HG02798 (cell line): ENCODE results near the gene GIMAP5.

Experiments used
- ATAC-seq: cut with Tn5 transposase; IDR thresholded peaks from one replicate; pipeline ENCODE4 v1.9.1; 2021; ENCODE audit warnings: mild to moderate bottlenecking; ENCODE audit not compliant: unreplicated experiment, poor library complexity

The GIMAP5 gene

DNA sequence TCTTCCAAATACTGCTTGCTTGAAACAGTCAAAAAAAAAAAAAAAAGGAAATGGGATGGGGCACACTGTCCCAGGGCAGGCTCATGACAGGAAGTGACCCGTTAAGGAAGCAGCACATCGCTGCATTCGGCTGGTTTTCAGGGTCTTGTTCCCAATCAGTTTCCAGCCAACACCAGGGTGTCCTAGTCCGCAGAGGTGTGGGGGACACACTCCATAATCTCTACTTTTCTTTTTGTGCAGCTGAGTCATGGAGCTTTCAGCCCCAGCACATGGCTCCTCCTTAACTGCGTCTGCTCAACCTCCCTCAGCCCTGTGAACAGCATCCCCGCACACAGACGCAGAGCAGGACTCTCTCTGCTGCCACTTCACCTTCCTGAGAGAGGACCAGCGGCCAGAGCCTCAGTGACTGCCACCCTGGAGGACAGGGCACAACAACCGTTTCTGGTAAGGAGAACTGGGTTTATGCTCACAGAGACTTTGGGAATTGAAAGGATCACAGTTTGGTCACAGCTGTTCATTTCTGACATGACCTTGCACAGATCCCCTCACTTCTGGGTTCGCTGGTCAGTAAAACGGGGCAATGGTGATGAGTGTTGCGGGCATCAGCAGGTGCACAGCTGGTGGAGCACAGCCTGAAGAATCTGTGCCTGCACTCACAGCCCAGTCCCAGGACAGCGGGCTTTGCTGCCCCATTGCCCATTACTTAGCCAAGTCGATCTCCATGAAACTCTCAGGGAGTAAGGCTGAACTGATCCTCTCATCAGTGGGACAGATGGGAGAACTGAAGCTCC, at the start of gene GIMAP5:
GIMAP5 (plus strand) TSS at position 154 of the 791 bp plus-strand sequence. CDS start 3,467 bp downstream, outside the sequence.
- ATAC-seq: peak; percentile 60

- ATAC-seq: no peak
These were observed 48.6 kb upstream of the GIMAP5 start for GRCh38 chr7:150688630-150689029.

GRCh38 chr7:150695654-150696053, 41.6 kb upstream of the GIMAP5 start:
- no peak for ATAC-seq

- no peak for ATAC-seq
These were observed 34.0 kb upstream of the GIMAP5 start for GRCh38 chr7:150703209-150703608.

GRCh38 chr7:150715293-150715692, 21.9 kb upstream of the GIMAP5 start:
- ATAC-seq: no peak

GRCh38 chr7:150715738-150716137, 21.5 kb upstream of the GIMAP5 start:
- ATAC-seq: no peak

GRCh38 chr7:150716368-150716767, 20.9 kb upstream of the GIMAP5 start, which contains the start of gene GIMAP1:
Gene GIMAP1, plus strand, starts transcription at chr7:150716613. Its CDS starts 2,435 bp downstream, at chr7:150719048.
- peak; percentile 44 for ATAC-seq

- ATAC-seq: no peak
These were observed 20.3 kb upstream of the GIMAP5 start for GRCh38 chr7:150716939-150717338.

- ATAC-seq: no peak
These were observed 19.3 kb upstream of the GIMAP5 start for GRCh38 chr7:150717814-150718420.

DNA sequence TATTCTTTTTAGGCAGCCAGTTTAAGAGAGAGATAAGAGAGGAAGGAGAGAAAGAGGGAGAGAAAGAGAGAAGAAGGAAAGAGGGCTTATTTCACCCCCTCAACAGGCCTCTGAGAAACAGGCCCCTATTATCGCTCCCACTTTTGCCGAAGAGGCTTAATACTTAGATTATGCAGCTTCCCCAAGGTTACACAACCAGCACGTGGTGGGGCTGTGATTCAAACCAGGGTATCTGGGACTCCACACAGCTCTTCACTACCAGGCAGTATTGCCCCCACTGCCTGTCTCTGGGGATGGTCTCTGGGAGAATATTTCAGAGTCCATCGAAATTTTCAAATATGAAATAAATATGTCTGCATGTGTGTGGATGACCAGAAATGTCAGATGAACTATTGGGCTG, 17.8 kb upstream of the GIMAP5 start:
- ATAC-seq: no peak

- ATAC-seq: no peak
These were observed 17.0 kb upstream of the GIMAP5 start for GRCh38 chr7:150719960-150720891.

DNA sequence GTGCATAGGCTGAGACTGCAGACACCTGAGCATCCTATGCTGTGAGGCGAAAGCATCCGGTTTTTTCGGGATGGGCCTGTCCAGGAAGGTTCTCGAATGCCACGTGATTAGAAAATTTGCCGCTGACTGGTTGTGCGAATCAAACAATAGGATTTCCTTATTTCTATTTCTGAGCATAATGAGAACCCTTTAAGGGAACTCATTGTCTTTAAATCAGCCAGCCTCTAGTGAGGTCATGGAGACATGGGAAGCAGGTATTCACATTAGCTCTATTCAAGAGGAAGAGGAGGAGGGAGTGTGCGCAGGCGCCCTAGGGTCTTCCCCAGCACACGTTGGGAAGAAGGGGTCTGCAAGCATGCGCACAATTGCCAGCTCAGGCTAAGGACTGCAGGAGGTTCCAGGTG, 15.2 kb upstream of the GIMAP5 start:
- ATAC-seq: no peak

DNA sequence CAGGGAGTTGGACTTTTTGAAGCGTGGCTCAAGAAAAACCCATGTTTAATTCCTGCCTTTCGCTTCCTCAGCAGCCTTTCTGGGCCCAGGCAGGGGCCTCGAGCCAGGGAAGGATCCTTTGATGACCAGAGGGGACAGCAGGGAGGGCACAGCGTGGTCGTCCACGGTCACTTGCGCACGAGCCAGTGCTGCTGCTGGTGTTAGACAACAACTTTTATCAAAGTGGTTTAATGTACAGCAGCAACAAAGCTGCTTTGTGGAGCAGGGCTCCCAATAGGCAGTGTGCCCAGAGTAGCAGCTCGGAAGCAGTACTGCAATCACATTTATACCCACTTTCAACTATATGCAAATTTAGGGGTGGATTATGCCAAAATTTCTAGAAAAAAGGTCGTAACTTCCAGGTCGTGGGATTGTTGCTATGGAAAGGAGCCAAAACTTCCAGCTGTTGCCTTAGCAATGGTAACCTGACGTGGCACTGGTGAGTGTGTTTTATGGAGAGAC, 14.7 kb upstream of the GIMAP5 start:
- no peak for ATAC-seq

DNA sequence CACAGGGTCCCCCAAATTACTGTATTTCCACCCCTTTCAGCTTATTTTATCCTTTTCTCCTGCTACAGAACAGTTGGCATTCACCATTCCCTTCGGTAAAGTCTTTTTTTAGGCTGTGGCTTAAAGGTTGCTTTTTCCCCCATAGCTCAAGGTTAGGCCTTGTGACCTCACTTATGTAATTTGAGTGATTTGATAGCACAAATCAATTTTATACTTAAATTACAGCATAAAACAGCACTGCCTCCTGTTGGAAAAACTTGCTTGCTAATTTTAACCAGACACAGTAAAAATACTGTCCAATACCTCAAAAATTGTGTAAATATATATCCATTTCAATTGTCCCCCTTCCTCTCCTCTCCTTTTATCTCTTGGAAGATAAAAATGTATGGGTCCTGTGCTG, 13.8 kb upstream of the GIMAP5 start:
- ATAC-seq: no peak

DNA sequence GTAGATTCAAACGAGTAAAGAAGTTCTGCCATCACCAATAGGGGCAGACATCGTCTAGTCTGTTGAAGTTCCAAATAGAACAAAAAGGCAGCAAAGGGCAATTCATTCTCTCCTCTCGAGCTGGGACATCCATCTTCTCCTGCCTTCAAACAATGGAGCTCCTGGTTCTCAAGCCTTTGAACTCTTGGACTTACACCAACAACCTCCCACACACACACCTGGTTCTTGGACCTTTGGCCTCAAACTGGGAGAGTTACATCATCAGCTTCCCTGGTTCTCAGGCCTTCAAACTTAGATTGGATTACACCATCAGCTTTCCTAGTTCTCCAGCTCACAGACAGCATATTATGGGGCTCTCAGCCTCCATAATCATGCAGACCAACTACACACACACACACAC, 9.8 kb upstream of the GIMAP5 start:
- ATAC-seq: no peak

DNA sequence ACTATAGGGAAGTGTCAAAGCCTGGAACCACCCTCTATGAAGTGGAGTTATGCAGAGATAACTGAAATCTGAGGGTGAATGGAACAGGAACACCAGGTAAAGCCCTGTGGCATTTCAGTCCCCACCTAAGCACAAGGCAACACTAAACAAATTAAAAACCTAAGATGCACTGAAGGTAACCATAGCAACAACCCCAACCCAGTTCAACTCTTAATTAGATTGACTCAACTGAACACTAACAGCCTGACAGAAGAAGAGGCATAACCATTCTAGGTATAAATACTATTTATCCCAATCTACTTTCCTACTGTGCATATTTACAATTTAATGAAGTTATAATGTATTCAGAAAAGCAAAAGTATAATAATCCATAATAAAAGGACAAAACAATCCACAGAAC, 9.2 kb upstream of the GIMAP5 start:
- ATAC-seq: no peak

DNA sequence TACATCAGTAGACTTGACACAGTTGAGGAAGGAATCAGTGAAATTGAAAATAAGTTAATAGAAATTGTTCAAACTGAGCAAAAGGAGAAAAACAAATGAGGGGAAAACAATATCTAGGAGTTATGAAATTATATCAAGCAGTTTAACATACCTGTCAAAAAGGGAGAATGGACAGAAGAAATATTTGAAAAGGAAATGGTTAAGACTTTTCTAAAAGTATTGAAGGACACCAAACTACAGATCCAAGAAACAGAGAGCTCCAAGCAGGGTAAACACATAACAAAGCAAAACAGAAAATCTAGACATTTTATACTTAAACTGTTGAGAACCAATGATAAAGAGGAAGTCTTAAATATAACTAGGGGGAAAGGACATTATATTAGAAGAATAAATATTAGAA, 8.6 kb upstream of the GIMAP5 start:
- no peak for ATAC-seq

DNA sequence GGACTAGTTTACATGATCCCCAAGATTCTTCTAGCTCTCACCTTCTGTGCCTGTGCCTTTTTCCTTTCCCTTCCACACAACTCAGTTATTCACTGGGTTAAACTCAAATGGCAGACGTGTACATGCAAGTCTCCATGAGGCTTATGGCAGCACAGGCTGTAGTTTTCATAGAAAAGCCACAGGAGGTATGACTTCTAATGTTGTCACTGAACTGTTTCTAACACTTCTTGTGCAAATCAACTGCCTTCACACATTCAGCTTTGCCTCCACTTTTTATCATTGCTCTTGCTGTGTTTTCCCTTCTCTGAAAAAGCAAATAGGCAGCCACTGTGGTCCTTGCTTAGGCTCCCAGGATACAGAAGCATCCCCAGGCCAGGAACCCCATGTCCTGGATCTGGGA, 5.3 kb upstream of the GIMAP5 start:
- no peak for ATAC-seq

DNA sequence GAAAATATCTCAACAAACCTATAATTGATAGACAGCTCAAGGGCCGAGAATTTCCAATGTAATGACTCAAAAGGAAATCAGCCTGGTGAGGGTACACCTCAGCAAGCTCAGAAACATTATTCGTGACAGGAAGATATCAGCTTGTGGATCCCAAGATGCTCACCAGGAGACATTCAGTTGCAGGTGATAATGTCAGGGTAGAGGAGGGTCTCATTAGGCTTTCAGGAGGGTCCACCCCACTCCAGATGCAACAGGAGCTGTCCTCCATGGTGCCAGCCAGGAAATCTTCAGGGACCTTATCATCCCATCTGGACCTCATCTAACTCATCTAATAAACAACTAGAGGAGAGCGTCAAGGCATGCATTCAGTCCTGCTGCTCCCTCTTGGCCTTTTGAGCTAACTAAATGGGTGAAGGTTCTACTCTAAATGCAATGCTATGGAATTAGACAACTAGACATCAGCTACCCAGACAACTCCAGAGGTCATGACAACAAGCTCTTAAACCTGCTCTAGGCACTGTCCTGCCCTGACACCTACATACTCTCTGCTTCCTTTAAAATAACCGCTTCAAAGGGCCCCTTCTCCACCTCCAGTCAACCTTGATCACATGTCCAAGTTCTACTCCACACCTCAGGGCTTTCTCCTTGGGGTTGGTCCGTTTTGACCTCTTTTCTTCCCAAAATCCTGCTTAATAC, 4.3 kb upstream of the GIMAP5 start:
- ATAC-seq: no peak

DNA sequence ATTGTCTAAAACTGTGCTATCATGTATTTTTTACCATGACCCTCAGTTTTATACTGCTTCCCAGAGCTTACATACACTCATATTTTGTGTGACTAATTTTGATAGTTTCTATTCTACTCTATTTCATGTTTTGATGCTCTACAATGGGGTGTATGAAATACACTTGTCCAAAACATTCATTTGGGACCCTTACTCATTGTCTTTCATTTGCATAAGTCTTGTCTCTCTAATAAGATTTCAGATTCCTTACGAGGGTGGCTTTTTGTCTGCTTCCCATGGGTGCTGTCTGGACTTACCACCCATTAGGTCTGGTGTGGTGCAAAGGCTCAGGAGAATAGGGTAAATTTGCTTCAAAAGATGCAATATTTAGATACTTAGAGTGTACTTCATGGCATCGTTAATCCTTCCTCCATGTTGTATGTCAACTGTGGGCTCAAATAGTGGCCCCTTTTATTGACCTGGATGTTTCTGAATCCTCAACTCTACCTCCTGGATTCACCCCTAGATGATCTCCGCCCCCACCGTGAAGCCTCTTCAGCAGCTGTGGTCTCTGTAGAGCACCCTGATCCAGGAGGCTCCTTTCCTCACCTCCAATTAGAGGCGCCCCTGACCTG, 3.6 kb upstream of the GIMAP5 start:
- no peak for ATAC-seq
